Jurkat, Clone E6-1 (cell line): ENCODE data around the gene HES1.

ENCODE experiments used
- DNase-seq: peaks from one replicate; pipeline ENCODE4 v3.0.0-alpha.2; 2011; ENCODE audit warnings: low read depth, low spot score
- H3K4me3 ChIP-seq: 2 replicates; pipeline ENCODE4 v1.5.1; 2011; ENCODE audit warnings: mild to moderate bottlenecking, low read length, control low read depth, moderate library complexity

The HES1 gene

GRCh38 chr3:194100856-194101390 lies 35.0 kb upstream of the HES1 start:
- H3K4me3 ChIP-seq: no peak overlapping the region
- no peak for DNase-seq

- no peak overlapping the region for H3K4me3 ChIP-seq
- no peak for DNase-seq
Observed at GRCh38 chr3:194101592-194102432, 34.1 kb upstream of the HES1 start.

GRCh38 chr3:194102436-194102835 lies 33.5 kb upstream of the HES1 start:
- H3K4me3 ChIP-seq: no peak overlapping the region
- DNase-seq: no peak

GRCh38 chr3:194103505-194103904 lies 32.4 kb upstream of the HES1 start:
- H3K4me3 ChIP-seq: no peak overlapping the region
- DNase-seq: no peak

- no peak for DNase-seq
- H3K4me3 ChIP-seq: no peak overlapping the region
Observed at GRCh38 chr3:194103983-194104751, 31.8 kb upstream of the HES1 start.

GRCh38 chr3:194105292-194105691 lies 30.7 kb upstream of the HES1 start:
- no peak overlapping the region for H3K4me3 ChIP-seq
- no peak for DNase-seq

GRCh38 chr3:194107107-194107506 lies 28.8 kb upstream of the HES1 start:
- H3K4me3 ChIP-seq: no peak overlapping the region
- DNase-seq: no peak

- no peak overlapping the region for H3K4me3 ChIP-seq
- no peak for DNase-seq
Observed at GRCh38 chr3:194109192-194109863, 26.6 kb upstream of the HES1 start.

- H3K4me3 ChIP-seq: no peak overlapping the region
- no peak for DNase-seq
Observed at GRCh38 chr3:194110483-194110882, 25.5 kb upstream of the HES1 start.

GRCh38 chr3:194111336-194111735 lies 24.6 kb upstream of the HES1 start:
- no peak overlapping the region for H3K4me3 ChIP-seq
- DNase-seq: no peak

- H3K4me3 ChIP-seq: no peak overlapping the region
- no peak for DNase-seq
Observed at GRCh38 chr3:194112120-194113106, 23.5 kb upstream of the HES1 start.

GRCh38 chr3:194114123-194114522 lies 21.8 kb upstream of the HES1 start:
- no peak for DNase-seq
- no peak overlapping the region for H3K4me3 ChIP-seq

- DNase-seq: no peak
- no peak overlapping the region for H3K4me3 ChIP-seq
Observed at GRCh38 chr3:194117104-194117845, 18.7 kb upstream of the HES1 start.

- H3K4me3 ChIP-seq: no peak overlapping the region
- DNase-seq: no peak
Observed at GRCh38 chr3:194118920-194119319, 17.0 kb upstream of the HES1 start.

GRCh38 chr3:194119831-194120590 lies 15.9 kb upstream of the HES1 start:
- no peak for DNase-seq
- no peak overlapping the region for H3K4me3 ChIP-seq

- no peak for DNase-seq
- no peak overlapping the region for H3K4me3 ChIP-seq
Observed at GRCh38 chr3:194120789-194121770, 14.9 kb upstream of the HES1 start.
